GM12878 (cell line): Measurements from ENCODE around the gene KIAA1671. TPM values are rescaled to one million over a fixed set of nuclear protein-coding genes. Genes with fewer than 3 reads are reported as not detected.

ENCODE experiments used
- BHLHE40 ChIP-seq, 2 experiments: fragments of 450-650 bp in 1 of 2; IDR thresholded peaks; 2 replicates each; pipeline ENCODE4 v1.6.1; 2011 to 2017; ENCODE audit warnings: low read depth in 2 of 2, borderline replicate concordance in 1 of 2, improper control_type of control experiment in 1 of 2, low read length in 1 of 2, mild to moderate bottlenecking in 1 of 2
- E2F4 ChIP-seq: IDR thresholded peaks from 2 replicates; pipeline ENCODE4 v1.6.1; 2012; ENCODE audit warnings: low read depth, low read length, improper control_type of control experiment
- LARP7 ChIP-seq: fragments of 450-650 bp; IDR thresholded peaks from 2 replicates; pipeline ENCODE4 v1.6.1; 2017; ENCODE audit warnings: mild to moderate bottlenecking
- PKNOX1 ChIP-seq: fragments of 450-650 bp; IDR thresholded peaks from 2 replicates; pipeline ENCODE4 v1.6.1; 2016; ENCODE audit warnings: mild to moderate bottlenecking
- SREBF2 ChIP-seq: IDR thresholded peaks from 2 replicates; pipeline ENCODE4 v1.6.1; 2012; ENCODE audit warnings: mild to moderate bottlenecking, low read length
- YY1 ChIP-seq: IDR thresholded peaks from 2 replicates; pipeline ENCODE4 v1.6.1; 2011; ENCODE audit warnings: low read depth, mild to moderate bottlenecking, low read length
- ZNF592 ChIP-seq: fragments of 450-650 bp; IDR thresholded peaks from 2 replicates; pipeline ENCODE4 v1.6.1; 2017; ENCODE audit warnings: mild to moderate bottlenecking, moderate library complexity
- polyA plus RNA-seq, 11 experiments: library from polyadenylated mRNA; depleted of rRNA in 4 of 11; unstranded in 6 of 11; stranded (reverse) in 5 of 11; fragments of >200 nt; fragmentation: Nextera tagmentation in 4 of 11; fragmentation: Illumina TruSeq in 1 of 11; extraction: Ambion mirVana in 4 of 11; extraction: Trizol in 1 of 11; gene quantifications; 1 replicate in 1 of 11; 2 replicates in 10 of 11; pipeline versions ENCODE4 v1.2.1 to v1.2.3, GENCODE V29; 2011 to 2016; ENCODE audit warnings: inconsistent platforms in 2 of 11, missing spikeins in 2 of 11, low read depth in 1 of 11
- total RNA-seq, 4 experiments: library from RNA; depleted of rRNA in 3 of 4; stranded (reverse); fragments of >200 nt in 3 of 4; fragmentation: Illumina TruSeq in 1 of 4; extraction: Trizol in 1 of 4; gene quantifications; 2 replicates each; pipeline versions ENCODE4 v1.2.1 to v1.2.3, GENCODE V29; 2013 to 2021

KIAA1671 gene
- total and polyA plus RNA-seq, 10 of the 15 experiments (the other 5 are each of a cell fraction or from before 2014, with no cell fraction given), result 0.05 to 2.7 (median 0.33) TPM

GRCh38 chr22:25057013-25057881 lies 104.7 kb downstream of the KIAA1671 start (continued):
- no peak for TF ChIP-seq ZNF592
- TF ChIP-seq SREBF2, result no peak
- peak in 1 of 2 experiments; percentile 15; a peak in 1 of 4 replicates for TF ChIP-seq BHLHE40 (IDR thresholded peaks at IDR 0.05; ENCODE audit: borderline replicate concordance in 1 of 2, low read depth in 2 of 2, low read length in 1 of 2)
- TF ChIP-seq YY1, result peak; percentile 38; the same call in 1 of the 2 replicates
- TF ChIP-seq E2F4, result 0 out of 2 replicates have a peak, but pooled peaks have one; percentile 14
- peak; percentile 36; the same call in 1 of the 2 replicates for TF ChIP-seq LARP7
- peak; percentile 52 for TF ChIP-seq PKNOX1
